Activated naive CD4-positive, alpha-beta T cell (primary cell): ENCODE results near the gene CFAP100.

Source experiments
- DNase-seq, 4 experiments: peaks; one replicate each; lab custom pipeline; 2025; lab: John Stamatoyannopoulos, UW

The CFAP100 gene

GRCh38 chr3:126373682-126374601 lies 20.8 kb upstream of the CFAP100 start:
- DNase-seq = no peak

- DNase-seq = no peak
Measured at GRCh38 chr3:126375835-126376331, 18.8 kb upstream of the CFAP100 start.

GRCh38 chr3:126376444-126376843 lies 18.3 kb upstream of the CFAP100 start:
- DNase-seq = no peak

- no peak for DNase-seq
Measured at GRCh38 chr3:126377211-126377610, 17.5 kb upstream of the CFAP100 start.

GRCh38 chr3:126378341-126378751 lies 16.4 kb upstream of the CFAP100 start:
- no peak for DNase-seq

- no peak for DNase-seq
Measured at GRCh38 chr3:126380011-126380768, 14.5 kb upstream of the CFAP100 start.

GRCh38 chr3:126381966-126382365 lies 12.7 kb upstream of the CFAP100 start:
- no peak for DNase-seq

GRCh38 chr3:126389112-126389793 lies 5.5 kb upstream of the CFAP100 start:
- no peak for DNase-seq

- DNase-seq = no peak
Measured at GRCh38 chr3:126389794-126390146, 4.9 kb upstream of the CFAP100 start.

GRCh38 chr3:126390201-126390600 lies 4.5 kb upstream of the CFAP100 start:
- no peak for DNase-seq

- DNase-seq = no peak
Measured at GRCh38 chr3:126390751-126391150, 4.0 kb upstream of the CFAP100 start.

- no peak for DNase-seq
Measured at GRCh38 chr3:126391631-126392030, 3.1 kb upstream of the CFAP100 start.

GRCh38 chr3:126392246-126392645 lies 2.5 kb upstream of the CFAP100 start:
- no peak for DNase-seq

- DNase-seq = no peak
Measured at GRCh38 chr3:126393563-126393962, 1.1 kb upstream of the CFAP100 start.

- no peak for DNase-seq
Measured at GRCh38 chr3:126394977-126395321, 240 bp downstream of the CFAP100 start.

GRCh38 chr3:126395846-126396513 lies 1.3 kb downstream of the CFAP100 start:
- DNase-seq = no peak

- no peak for DNase-seq
Measured at GRCh38 chr3:126396536-126396935, 1.8 kb downstream of the CFAP100 start.

- DNase-seq = no peak
Measured at GRCh38 chr3:126397610-126398422, 3.1 kb downstream of the CFAP100 start.

- DNase-seq = no peak
Measured at GRCh38 chr3:126398423-126399350, 4.0 kb downstream of the CFAP100 start.

GRCh38 chr3:126399351-126399735 lies 4.6 kb downstream of the CFAP100 start:
- no peak for DNase-seq
